COLO668 (cell line): Measurements from ENCODE around the gene TIMM13.
"Not testable (repeated sequence)": the region's sequence is repeated elsewhere in the genome, so short reads cannot be mapped to it uniquely, and the experiment has no call there.

ENCODE experiments used
- DNase-seq: peaks from one replicate; lab custom pipeline; 2025; ENCODE audit not compliant: unreplicated experiment; lab: John Stamatoyannopoulos, UW

Gene TIMM13

DNA sequence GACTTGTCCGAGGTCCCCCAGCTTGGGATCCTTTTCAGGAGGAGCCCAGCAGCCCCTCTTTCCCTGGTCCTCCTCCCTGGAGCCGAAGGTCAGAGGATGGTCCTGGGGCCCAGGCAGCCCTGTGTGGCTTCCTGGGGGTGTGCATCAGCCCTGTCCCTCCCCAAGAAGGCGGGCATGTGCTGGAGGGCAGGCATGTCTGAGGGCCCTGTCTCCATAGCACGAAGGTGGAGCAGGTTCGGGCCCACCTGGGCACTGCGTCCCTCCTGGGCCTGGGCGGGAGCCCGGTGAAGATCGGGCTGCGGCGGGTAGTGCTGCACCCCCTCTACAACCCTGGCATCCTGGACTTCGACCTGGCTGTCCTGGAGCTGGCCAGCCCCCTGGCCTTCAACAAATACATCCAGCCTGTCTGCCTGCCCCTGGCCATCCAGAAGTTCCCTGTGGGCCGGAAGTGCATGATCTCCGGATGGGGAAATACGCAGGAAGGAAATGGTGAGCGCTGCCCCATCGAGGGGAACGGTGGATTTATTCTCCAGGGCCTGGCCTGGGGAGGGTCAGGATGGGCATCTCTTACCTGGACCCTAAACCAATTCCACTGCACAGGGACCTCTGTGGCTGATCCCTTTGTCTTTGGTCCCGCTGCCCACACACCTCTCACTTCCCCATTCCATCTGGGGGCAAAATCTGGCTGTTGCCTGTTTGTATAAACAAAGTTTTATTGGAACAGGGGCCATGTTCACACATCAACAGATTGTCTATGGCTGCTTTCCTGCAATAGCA is 10.9 kb downstream of the TIMM13 start:
- DNase-seq: no peak

DNA sequence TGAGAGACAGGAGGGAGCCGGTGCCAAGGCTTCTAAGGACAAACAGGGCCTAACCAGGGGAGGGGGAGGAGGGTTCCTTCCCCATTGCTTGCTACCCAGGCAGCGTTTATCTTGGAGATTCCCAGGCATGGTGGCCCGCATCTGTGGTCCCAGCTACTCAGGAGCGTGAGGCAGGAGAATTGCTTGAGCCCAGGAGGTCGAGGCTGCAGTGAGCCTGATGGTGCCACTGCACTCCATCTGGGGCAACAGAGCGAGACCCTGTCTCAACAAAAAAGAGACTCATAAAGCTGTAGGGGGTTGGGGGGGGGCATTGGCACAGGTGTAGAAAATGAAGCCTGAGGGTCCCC is 11.4 kb downstream of the TIMM13 start:
- no peak for DNase-seq

GRCh38 chr19:2415281-2415972 is 12.0 kb downstream of the TIMM13 start:
- no peak for DNase-seq

DNA sequence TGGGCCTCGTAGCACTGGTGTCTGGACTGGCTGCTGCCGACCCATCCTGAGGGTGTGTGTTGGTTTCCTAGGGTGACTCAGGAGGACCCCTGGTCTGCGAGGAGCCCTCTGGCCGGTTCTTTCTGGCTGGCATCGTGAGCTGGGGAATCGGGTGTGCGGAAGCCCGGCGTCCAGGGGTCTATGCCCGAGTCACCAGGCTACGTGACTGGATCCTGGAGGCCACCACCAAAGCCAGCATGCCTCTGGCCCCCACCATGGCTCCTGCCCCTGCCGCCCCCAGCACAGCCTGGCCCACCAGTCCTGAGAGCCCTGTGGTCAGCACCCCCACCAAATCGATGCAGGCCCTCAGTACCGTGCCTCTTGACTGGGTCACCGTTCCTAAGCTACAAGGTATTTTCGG is 13.8 kb downstream of the TIMM13 start:
- no peak for DNase-seq

DNA sequence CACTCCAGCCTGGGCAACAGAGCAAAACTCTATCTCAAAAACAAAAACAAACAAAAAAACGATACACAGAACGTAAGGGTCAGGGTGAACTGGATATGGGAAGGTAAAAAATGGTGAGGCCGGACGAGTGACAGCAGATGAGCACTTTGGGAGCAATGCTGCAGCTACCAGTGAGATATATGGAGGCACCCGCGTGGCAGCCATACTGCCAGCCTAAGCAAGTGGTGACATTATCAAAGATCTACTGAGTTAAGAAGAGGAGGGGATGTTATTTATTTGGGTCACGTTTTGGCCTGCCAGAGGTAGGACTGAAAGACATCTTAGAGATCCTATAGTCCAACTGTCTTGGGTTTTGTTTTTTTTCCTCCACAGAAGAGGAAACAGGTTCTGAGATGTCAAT is 14.2 kb downstream of the TIMM13 start:
- DNase-seq: no peak

GRCh38 chr19:2412449-2412848 is 14.9 kb downstream of the TIMM13 start:
- no peak for DNase-seq

- DNase-seq: no peak
Measured at GRCh38 chr19:2411709-2412108, 15.7 kb downstream of the TIMM13 start.

GRCh38 chr19:2410023-2410422 is 17.4 kb downstream of the TIMM13 start:
- DNase-seq: no peak

- no peak for DNase-seq
Measured at GRCh38 chr19:2409352-2409912, 18.0 kb downstream of the TIMM13 start.

- DNase-seq: no peak
Measured at GRCh38 chr19:2408247-2408646, 19.1 kb downstream of the TIMM13 start.

DNA sequence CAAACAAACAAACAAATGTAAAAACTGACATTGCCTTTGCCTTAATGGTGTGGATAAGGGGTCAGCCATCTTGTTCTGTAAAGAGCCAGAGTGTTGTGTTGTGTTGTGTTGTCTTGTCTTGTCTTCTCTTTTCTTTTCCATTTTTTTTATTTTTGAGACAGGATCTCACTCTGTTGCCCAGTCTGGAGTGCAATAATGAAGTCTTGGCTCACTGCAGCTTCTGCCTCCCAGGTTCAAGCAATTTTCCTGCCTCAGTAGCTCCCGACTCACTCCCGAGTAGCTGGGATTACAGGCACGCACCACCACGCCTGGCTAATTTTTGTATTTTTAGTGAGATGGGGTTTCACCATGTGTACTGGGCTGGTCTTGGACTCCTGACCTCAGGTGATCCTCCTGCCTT is 27.8 kb downstream of the TIMM13 start:
- no peak for DNase-seq

DNA sequence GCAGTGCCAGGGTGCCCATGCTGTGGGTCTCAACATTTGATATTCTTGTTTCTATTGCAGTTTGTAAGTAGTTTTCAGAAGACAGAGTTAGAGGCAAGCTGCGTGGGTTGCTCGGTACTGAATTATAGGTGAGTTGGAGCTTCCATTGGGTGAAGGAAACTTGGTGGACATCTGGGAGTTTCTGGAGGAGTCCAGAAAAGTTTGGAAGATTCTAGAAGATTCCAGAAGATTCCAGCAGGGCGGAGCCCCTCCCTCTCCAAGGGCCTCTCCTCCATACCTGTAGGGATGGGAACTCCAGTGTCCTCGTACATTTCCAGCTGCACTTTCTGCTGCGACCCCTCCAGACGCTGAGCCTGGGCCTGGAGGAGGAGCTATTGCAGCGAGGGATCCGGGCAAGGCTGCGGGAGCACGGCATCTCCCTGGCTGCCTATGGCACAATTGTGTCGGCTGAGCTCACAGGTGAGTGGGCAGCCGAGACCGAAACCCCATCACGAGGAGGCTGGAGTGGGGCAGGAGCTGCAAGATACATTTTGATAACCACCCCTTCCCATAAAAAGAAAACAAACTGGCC is 28.6 kb downstream of the TIMM13 start:
- DNase-seq: no peak

DNA sequence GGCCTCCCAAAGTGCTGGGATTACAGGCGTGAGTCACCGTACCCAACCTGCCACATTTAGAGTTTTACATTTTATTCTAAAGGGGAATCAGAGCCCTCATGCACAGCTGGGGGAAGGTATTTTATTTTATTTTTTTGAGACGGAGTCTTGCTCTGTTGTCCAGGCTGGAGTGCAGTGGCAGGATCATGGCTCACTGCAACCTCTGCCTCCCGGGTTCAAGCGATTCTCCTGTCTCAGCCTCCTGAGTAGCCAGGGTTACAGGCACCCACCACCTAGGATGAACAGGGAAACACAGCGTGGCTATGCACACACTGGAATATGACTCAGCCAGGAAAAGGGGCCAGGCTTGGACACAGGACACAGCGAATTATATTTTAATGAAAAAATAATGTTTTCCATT is 30.2 kb downstream of the TIMM13 start:
- not testable (repeated sequence) for DNase-seq

GRCh38 chr19:2395293-2395829 is 32.0 kb downstream of the TIMM13 start:
- DNase-seq: not testable (repeated sequence)

- DNase-seq: no peak
Measured at GRCh38 chr19:2394442-2395292, 32.7 kb downstream of the TIMM13 start.

GRCh38 chr19:2394054-2394441 is 33.3 kb downstream of the TIMM13 start:
- no peak for DNase-seq

GRCh38 chr19:2392899-2393298 is 34.5 kb downstream of the TIMM13 start:
- not testable (repeated sequence) for DNase-seq

GRCh38 chr19:2392366-2392765 is 35.0 kb downstream of the TIMM13 start:
- DNase-seq: no peak

GRCh38 chr19:2391118-2391725 is 36.2 kb downstream of the TIMM13 start:
- peak; percentile 31 for DNase-seq

DNA sequence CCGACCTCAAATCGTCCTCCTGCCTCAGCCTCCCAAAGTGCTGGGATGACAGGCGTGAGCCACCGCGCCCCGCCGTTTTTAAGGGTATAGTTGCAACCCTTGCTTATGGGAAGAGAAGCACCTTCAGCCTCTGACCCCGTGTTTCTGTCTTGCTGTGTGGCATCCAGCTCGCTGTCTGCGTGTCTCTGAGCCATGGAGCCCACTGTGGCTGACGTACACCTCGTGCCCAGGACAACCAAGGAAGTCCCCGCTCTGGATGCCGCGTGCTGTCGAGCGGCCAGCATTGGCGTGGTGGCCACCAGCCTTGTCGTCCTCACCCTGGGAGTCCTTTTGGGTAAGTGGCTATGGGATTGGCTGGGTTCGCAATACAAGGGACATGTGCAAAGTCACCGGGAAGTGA is 37.8 kb downstream of the TIMM13 start:
- no peak for DNase-seq
